ENCODE measurements around the gene REXO4. TPM values are rescaled to one million over a fixed set of nuclear protein-coding genes. Genes with fewer than 3 reads are reported as not detected.
A peak's percentile ranks its signal among the peaks of the same experiment; 100 is the strongest.

Gene REXO4
- total RNA-seq, 4 donors from 2014 or later = 21.5 to 26.0 (median 21.7) TPM

GRCh38 chr9:133369933-133370332 lies 47.9 kb downstream of the REXO4 start:
- Histone ChIP-seq H3K27ac (peak overlapping the region in 2 of 4 donors; percentile 54 to 63), H3K9me3 (no peaks in the 10 kb centered on the region), H3K4me3 (no peak overlapping the region), H3K4me1 (peaks cover 55 to 100% (median 69%) of the 10 kb centered on the region in 3 donors), H3K27me3 (no peaks in the 10 kb centered on the region), H3K36me3 (peaks cover 17 to 62% (median 21%) of the 10 kb centered on the region in 3 donors)
- intact Hi-C loops (cut with DNase I) = no loop called here
- TF ChIP-seq POLR2A (IDR thresholded peaks at IDR 0.05) (no peak), CTCF (IDR thresholded peaks at IDR 0.05) (no peak)
- 77 to 87% methylated on average over 3 to 5 of the region's 7 CpGs for WGBS, 2 donors
- DNase-seq = no peak

- WGBS, 2 donors = 68 to 73% methylated on average over 4 of the region's 6 CpGs
- TF ChIP-seq CTCF (IDR thresholded peaks at IDR 0.05) (no peak), POLR2A (IDR thresholded peaks at IDR 0.05) (no peak)
- peak overlapping the region in 1 of 4 donors; percentile 63 for H3K27ac ChIP-seq
Observed at GRCh38 chr9:133369422-133369821, 48.4 kb downstream of the REXO4 start.

GRCh38 chr9:133368249-133368881 lies 49.4 kb downstream of the REXO4 start:
- intact Hi-C loops (cut with DNase I) = no loop called here
- Histone ChIP-seq H3K36me3 (peaks cover 19 to 76% (median 24%) of the 10 kb centered on the region in 3 donors), H3K9me3 (no peaks in the 10 kb centered on the region), H3K27ac (peak overlapping the region in 1 of 4 donors; percentile 27), H3K4me3 (no peak overlapping the region), H3K4me1 (peaks cover 62 to 100% (median 73%) of the 10 kb centered on the region in 3 donors), H3K27me3 (no peaks in the 10 kb centered on the region)
- TF ChIP-seq CTCF (IDR thresholded peaks at IDR 0.05) = no peak
- no peak for TF ChIP-seq POLR2A (IDR thresholded peaks at IDR 0.05)
- WGBS, 2 donors = 53 to 65% methylated on average over 14 to 17 of the region's 18 CpGs
- DNase-seq = no peak

More at GRCh38 chr9:133369422-133369821, 48.4 kb downstream of the REXO4 start:
- intact Hi-C loops (cut with DNase I) = no loop called here
- H3K4me3 ChIP-seq = no peak overlapping the region
- DNase-seq = no peak
- H3K27me3 ChIP-seq = no peaks in the 10 kb centered on the region
- H3K36me3 ChIP-seq = peaks cover 17 to 67% (median 24%) of the 10 kb centered on the region in 3 donors
- peaks cover 58 to 100% (median 70%) of the 10 kb centered on the region in 3 donors for H3K4me1 ChIP-seq
- no peaks in the 10 kb centered on the region for H3K9me3 ChIP-seq

- Histone ChIP-seq H3K36me3 (peaks cover 21 to 76% (median 29%) of the 10 kb centered on the region in 3 donors), H3K4me1 (peaks cover 56 to 100% (median 73%) of the 10 kb centered on the region in 3 donors), H3K27ac (peak overlapping the region in 2 of 4 donors; percentile 27 to 31), H3K27me3 (no peaks in the 10 kb centered on the region), H3K9me3 (no peaks in the 10 kb centered on the region), H3K4me3 (no peak overlapping the region)
- 69 to 87% methylated on average over 3 to 10 of the region's 10 CpGs for WGBS, 2 donors
- TF ChIP-seq CTCF (IDR thresholded peaks at IDR 0.05) (no peak), POLR2A (IDR thresholded peaks at IDR 0.05) (no peak)
- DNase-seq = no peak
- intact Hi-C loops (cut with DNase I) = no loop called here
Observed at GRCh38 chr9:133367778-133368177, 50.0 kb downstream of the REXO4 start.

GRCh38 chr9:133367221-133367620 lies 50.6 kb downstream of the REXO4 start:
- intact Hi-C loops (cut with DNase I) = no loop called here
- no peaks in the 10 kb centered on the region for H3K9me3 ChIP-seq
- peaks cover 21 to 76% (median 29%) of the 10 kb centered on the region in 3 donors for H3K36me3 ChIP-seq
- H3K4me1 ChIP-seq = peaks cover 54 to 100% (median 72%) of the 10 kb centered on the region in 3 donors
- DNase-seq = no peak
- 78 to 98% methylated on average over 5 to 17 of the region's 22 CpGs for WGBS, 2 donors
- no peaks in the 10 kb centered on the region for H3K27me3 ChIP-seq
- TF ChIP-seq CTCF (IDR thresholded peaks at IDR 0.05) (no peak), POLR2A (IDR thresholded peaks at IDR 0.05) (no peak)
- H3K4me3 ChIP-seq = no peak overlapping the region
- no peak overlapping the region for H3K27ac ChIP-seq

Data from esophagus squamous epithelium (tissue), 5 donors.